Central memory CD8-positive, alpha-beta T cell (primary cell): ENCODE measurements around the gene TRPC4.

Source experiments
- ATAC-seq: fragments of 150-1000 bp; cut with Tn5 transposase; replicated peaks from 2 replicates; pipeline ENCODE4 v1.10.0; 2022; ENCODE audit warnings: mild to moderate bottlenecking, moderate FRiP score, moderate number of reproducible peaks; ENCODE audit not compliant: poor library complexity, severe bottlenecking; ENCODE audit errors: extremely low read depth
- DNase-seq, 2 donors: peaks; one replicate each; pipeline ENCODE4 v3.0.0; 2021; ENCODE audit warnings: low spot score in 2 of 2
- H3K27ac Mint-ChIP-seq: one replicate; pipeline ENCODE4 v1.8.0; 2022; ENCODE audit warnings: low read depth, mild to moderate bottlenecking, moderate library complexity, mixed read lengths
- H3K27me3 Mint-ChIP-seq: one replicate; pipeline ENCODE4 v1.8.0; 2022; ENCODE audit warnings: mixed read lengths
- H3K36me3 Mint-ChIP-seq: one replicate; pipeline ENCODE4 v1.8.0; 2022; ENCODE audit warnings: mild to moderate bottlenecking, moderate library complexity, mixed read lengths; ENCODE audit not compliant: insufficient read depth
- H3K4me1 Mint-ChIP-seq: one replicate; pipeline ENCODE4 v1.8.0; 2022; ENCODE audit warnings: mixed read lengths
- H3K4me3 Mint-ChIP-seq: one replicate; pipeline ENCODE4 v1.8.0; 2022; ENCODE audit warnings: mild to moderate bottlenecking, moderate library complexity, mixed read lengths
- H3K9me3 Mint-ChIP-seq: one replicate; pipeline ENCODE4 v1.8.0; 2022; ENCODE audit warnings: mixed read lengths

TRPC4 gene

DNA sequence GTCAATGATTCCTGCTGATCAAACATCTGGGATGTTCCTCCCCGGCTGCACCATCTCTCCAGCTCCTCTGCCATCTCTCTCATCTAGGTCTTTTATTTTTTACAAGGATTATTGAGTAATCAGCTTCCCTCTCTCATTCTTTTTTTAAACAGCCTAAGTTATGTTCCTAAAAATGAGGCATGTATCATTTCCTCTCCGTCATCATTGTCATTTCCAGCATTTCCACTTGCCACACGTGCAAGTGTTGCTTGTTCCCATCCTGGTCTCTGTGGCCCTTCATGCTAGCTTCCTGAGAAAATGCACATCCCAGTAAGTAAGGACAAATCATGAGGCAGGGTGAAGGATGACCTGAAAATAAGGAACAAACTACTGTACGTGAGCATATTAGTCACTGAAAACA, 168.3 kb downstream of the TRPC4 start:
- Mint-ChIP-seq H3K36me3 (peaks cover 2% of the 10 kb centered on the region), H3K9me3 (peaks cover 31% of the 10 kb centered on the region), H3K4me3 (no peak overlapping the region), H3K27me3 (no peaks in the 10 kb centered on the region), H3K27ac (no peak overlapping the region), H3K4me1 (no peaks in the 10 kb centered on the region)
- DNase-seq (no peak), ATAC-seq (no peak)

- Mint-ChIP-seq H3K4me3 (no peak overlapping the region), H3K4me1 (no peaks in the 10 kb centered on the region), H3K36me3 (peaks cover 2% of the 10 kb centered on the region), H3K27me3 (no peaks in the 10 kb centered on the region), H3K9me3 (peaks cover 34% of the 10 kb centered on the region), H3K27ac (no peak overlapping the region)
- no peak for DNase-seq
- no peak for ATAC-seq
Measured at GRCh38 chr13:37700887-37701286, 168.7 kb downstream of the TRPC4 start.

DNA sequence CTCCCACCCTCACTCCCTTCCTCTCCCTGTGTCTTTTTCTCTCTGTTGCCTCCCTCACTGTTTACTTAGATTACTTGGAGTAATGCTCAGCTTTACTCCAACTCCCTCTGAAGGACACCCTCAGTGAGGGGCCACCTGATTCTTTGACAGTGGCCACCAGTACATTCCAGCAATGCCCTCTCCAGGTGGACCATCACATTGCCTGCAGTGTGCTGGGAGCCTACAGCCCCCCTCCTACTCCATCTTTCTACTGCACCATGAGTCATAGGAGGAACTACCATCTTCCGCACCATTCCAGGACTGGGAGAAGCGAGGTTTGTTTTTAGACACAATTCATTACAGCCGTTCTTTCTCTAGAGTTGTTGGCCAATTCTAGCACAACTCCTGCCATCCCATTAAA, 174.4 kb downstream of the TRPC4 start:
- Mint-ChIP-seq H3K9me3 (peaks cover 34% of the 10 kb centered on the region), H3K4me1 (no peaks in the 10 kb centered on the region), H3K27me3 (no peaks in the 10 kb centered on the region), H3K27ac (no peak overlapping the region), H3K36me3 (no peaks in the 10 kb centered on the region), H3K4me3 (no peak overlapping the region)
- no peak for DNase-seq
- ATAC-seq = no peak

GRCh38 chr13:37690361-37690760, 179.2 kb downstream of the TRPC4 start:
- Mint-ChIP-seq H3K9me3 (peaks cover 26% of the 10 kb centered on the region), H3K36me3 (no peaks in the 10 kb centered on the region), H3K4me3 (no peak overlapping the region), H3K27ac (no peak overlapping the region), H3K27me3 (no peaks in the 10 kb centered on the region), H3K4me1 (no peaks in the 10 kb centered on the region)
- ATAC-seq (no peak), DNase-seq (no peak)

DNA sequence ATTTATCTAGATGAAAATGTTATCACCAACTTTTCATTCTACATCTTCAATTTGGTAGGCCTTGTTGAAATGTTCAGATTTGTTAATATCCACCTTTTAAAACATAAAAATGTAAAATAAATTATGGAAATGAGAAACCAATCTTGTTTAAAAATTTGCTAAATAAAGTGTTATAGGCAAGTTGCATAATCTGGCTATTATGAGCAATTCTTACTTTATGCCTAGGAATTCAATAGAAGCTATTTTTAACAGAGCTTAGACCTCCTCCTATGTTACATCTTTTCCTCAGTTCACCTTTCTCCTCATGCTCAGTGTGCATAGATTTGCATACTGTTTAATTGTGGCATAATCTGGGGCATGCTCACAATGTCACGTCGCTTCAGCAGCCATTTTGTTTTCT, 183.1 kb downstream of the TRPC4 start:
- ATAC-seq (no peak), DNase-seq (no peak)
- H3K36me3 Mint-ChIP-seq = no peaks in the 10 kb centered on the region
- no peak overlapping the region for H3K4me3 Mint-ChIP-seq
- no peaks in the 10 kb centered on the region for H3K4me1 Mint-ChIP-seq
- no peak overlapping the region for H3K27ac Mint-ChIP-seq
- peaks cover 18% of the 10 kb centered on the region for H3K9me3 Mint-ChIP-seq
- no peaks in the 10 kb centered on the region for H3K27me3 Mint-ChIP-seq

GRCh38 chr13:37685206-37685605, 184.4 kb downstream of the TRPC4 start:
- H3K27ac Mint-ChIP-seq = no peak overlapping the region
- no peaks in the 10 kb centered on the region for H3K4me1 Mint-ChIP-seq
- DNase-seq (no peak), ATAC-seq (no peak)
- H3K36me3 Mint-ChIP-seq = no peaks in the 10 kb centered on the region
- no peaks in the 10 kb centered on the region for H3K27me3 Mint-ChIP-seq
- H3K9me3 Mint-ChIP-seq = peaks cover 18% of the 10 kb centered on the region
- no peak overlapping the region for H3K4me3 Mint-ChIP-seq

GRCh38 chr13:37682496-37682895, 187.1 kb downstream of the TRPC4 start:
- H3K27me3 Mint-ChIP-seq = no peaks in the 10 kb centered on the region
- H3K9me3 Mint-ChIP-seq = peaks cover 12% of the 10 kb centered on the region

GRCh38 chr13:37681281-37682032, 188.1 kb downstream of the TRPC4 start:
- Mint-ChIP-seq H3K36me3 (no peaks in the 10 kb centered on the region), H3K4me3 (no peak overlapping the region), H3K27me3 (no peaks in the 10 kb centered on the region), H3K4me1 (no peaks in the 10 kb centered on the region), H3K27ac (no peak overlapping the region), H3K9me3 (peaks cover 8% of the 10 kb centered on the region)
- DNase-seq = no peak
- ATAC-seq = no peak

More at GRCh38 chr13:37682496-37682895, 187.1 kb downstream of the TRPC4 start:
- no peak for ATAC-seq
- no peak overlapping the region for H3K4me3 Mint-ChIP-seq
- H3K27ac Mint-ChIP-seq = no peak overlapping the region
- no peak for DNase-seq
- no peaks in the 10 kb centered on the region for H3K4me1 Mint-ChIP-seq
- H3K36me3 Mint-ChIP-seq = no peaks in the 10 kb centered on the region

- no peak overlapping the region for H3K4me3 Mint-ChIP-seq
- H3K4me1 Mint-ChIP-seq = no peaks in the 10 kb centered on the region
- ATAC-seq = no peak
- no peaks in the 10 kb centered on the region for H3K36me3 Mint-ChIP-seq
- H3K27ac Mint-ChIP-seq = no peak overlapping the region
- DNase-seq = no peak
- no peaks in the 10 kb centered on the region for H3K27me3 Mint-ChIP-seq
- no peaks in the 10 kb centered on the region for H3K9me3 Mint-ChIP-seq
Measured at GRCh38 chr13:37680137-37680536, 189.4 kb downstream of the TRPC4 start.

DNA sequence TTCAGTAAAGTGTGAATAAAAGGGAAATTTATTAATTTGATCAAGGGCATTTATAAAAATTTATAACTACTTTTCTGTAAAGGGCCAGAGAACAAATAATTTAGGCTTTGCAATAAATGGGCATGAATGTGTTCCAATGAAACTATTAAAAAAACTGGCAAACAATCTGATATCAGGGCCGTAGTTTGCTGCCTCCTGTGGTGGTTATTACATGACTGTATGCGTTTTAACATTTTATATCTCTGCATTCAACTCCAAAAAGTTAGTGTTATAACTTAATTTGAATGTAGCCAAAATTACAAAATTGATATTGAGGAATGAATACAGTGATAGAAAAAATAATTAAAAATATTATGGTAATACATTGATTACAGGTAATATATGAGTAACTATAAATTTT, 190.5 kb downstream of the TRPC4 start:
- DNase-seq = no peak
- Mint-ChIP-seq H3K4me1 (no peaks in the 10 kb centered on the region), H3K4me3 (no peak overlapping the region), H3K27ac (no peak overlapping the region), H3K9me3 (no peaks in the 10 kb centered on the region), H3K36me3 (no peaks in the 10 kb centered on the region), H3K27me3 (no peaks in the 10 kb centered on the region)
- no peak for ATAC-seq

DNA sequence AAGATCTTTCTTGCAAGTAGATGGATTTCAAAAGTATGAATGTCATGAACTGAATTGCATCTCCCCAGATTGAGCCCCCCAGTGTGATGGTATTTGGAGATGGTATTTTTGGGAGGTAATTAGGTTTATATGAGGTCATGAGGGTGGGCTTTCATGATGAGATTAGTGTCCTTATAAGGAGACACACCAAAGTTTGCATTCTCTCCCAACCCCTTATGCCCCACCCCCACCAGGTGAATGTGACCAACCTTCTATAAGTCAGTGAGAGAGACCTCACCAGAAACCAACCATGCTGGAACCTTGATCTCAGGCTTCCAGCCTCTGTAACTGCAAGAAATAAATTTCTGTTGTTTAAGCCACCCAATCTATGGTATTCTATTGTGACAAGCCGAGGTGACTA, 199.7 kb downstream of the TRPC4 start:
- ATAC-seq (no peak), DNase-seq (no peak)
- H3K27me3 Mint-ChIP-seq = no peaks in the 10 kb centered on the region
- H3K4me1 Mint-ChIP-seq = no peaks in the 10 kb centered on the region
- H3K4me3 Mint-ChIP-seq = no peak overlapping the region
- no peak overlapping the region for H3K27ac Mint-ChIP-seq
- H3K36me3 Mint-ChIP-seq = no peaks in the 10 kb centered on the region
- peaks cover 17% of the 10 kb centered on the region for H3K9me3 Mint-ChIP-seq

- H3K27ac Mint-ChIP-seq = no peak overlapping the region
- no peak for ATAC-seq
- no peak overlapping the region for H3K4me3 Mint-ChIP-seq
- DNase-seq = no peak
- no peaks in the 10 kb centered on the region for H3K27me3 Mint-ChIP-seq
- H3K36me3 Mint-ChIP-seq = no peaks in the 10 kb centered on the region
- H3K4me1 Mint-ChIP-seq = no peaks in the 10 kb centered on the region
- H3K9me3 Mint-ChIP-seq = peaks cover 17% of the 10 kb centered on the region
Measured at GRCh38 chr13:37667702-37668101, 201.9 kb downstream of the TRPC4 start.

DNA sequence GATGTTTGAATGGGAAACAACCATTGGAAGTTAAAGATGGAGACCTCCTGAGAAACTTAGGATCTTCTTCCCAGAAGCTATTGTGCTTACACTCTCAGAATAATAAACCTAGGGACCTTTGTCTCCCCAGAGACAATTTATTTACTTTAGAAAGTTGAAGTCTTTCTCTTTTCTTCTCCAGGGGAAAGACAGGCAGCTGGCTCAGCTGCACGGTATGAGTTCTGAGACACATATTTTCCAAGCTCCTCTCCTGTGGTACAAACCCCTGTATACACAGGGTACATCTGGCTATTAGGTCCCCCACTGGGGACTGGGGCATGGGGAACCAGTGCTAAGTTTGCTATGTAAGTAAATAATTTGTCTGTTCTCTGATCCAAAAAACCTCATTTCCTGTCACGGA, 203.5 kb downstream of the TRPC4 start:
- Mint-ChIP-seq H3K4me1 (no peaks in the 10 kb centered on the region), H3K36me3 (no peaks in the 10 kb centered on the region), H3K4me3 (no peak overlapping the region), H3K9me3 (peaks cover 14% of the 10 kb centered on the region), H3K27ac (no peak overlapping the region), H3K27me3 (no peaks in the 10 kb centered on the region)
- DNase-seq (no peak), ATAC-seq (no peak)
